Measurements from ENCODE around the gene ZNF804B.

DNA sequence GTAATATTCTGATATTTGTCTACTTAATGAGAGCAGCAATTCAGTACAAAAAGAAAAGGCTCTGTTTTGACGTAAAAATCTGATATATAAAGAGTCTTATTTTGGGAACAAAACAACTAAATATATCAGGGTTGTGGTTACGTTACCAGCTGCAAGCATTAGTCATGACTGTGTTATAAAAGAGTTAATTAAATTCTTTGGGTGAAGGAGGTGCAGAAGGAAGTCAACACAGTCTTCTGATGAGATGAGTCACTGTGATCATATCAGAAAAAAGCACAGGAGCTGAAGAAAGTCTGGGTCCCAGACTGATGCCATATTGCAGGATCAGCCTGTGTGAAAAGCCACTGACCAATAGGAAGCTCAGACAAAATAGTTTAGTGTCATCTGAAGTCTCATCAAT, 270.4 kb downstream of the ZNF804B start:
- TF ChIP-seq, protein P1, sequence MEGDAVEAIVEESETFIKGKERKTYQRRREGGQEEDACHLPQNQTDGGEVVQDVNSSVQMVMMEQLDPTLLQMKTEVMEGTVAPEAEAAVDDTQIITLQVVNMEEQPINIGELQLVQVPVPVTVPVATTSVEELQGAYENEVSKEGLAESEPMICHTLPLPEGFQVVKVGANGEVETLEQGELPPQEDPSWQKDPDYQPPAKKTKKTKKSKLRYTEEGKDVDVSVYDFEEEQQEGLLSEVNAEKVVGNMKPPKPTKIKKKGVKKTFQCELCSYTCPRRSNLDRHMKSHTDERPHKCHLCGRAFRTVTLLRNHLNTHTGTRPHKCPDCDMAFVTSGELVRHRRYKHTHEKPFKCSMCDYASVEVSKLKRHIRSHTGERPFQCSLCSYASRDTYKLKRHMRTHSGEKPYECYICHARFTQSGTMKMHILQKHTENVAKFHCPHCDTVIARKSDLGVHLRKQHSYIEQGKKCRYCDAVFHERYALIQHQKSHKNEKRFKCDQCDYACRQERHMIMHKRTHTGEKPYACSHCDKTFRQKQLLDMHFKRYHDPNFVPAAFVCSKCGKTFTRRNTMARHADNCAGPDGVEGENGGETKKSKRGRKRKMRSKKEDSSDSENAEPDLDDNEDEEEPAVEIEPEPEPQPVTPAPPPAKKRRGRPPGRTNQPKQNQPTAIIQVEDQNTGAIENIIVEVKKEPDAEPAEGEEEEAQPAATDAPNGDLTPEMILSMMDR (conservative IDR thresholded peaks at IDR 0.05; ENCODE audit: low read length), result no peak
- no peak for TF ChIP-seq EZH2phosphoT487 (IDR thresholded peaks at IDR 0.05; ENCODE audit: borderline replicate concordance, low read depth, low read length)

Measured in OCI-LY7 (cell line).